ENCODE results near the gene CCSER1. TPM values are rescaled to one million over a fixed set of nuclear protein-coding genes. Genes with fewer than 3 reads are reported as not detected.
"Not testable (repeated sequence)": the region's sequence is repeated elsewhere in the genome, so short reads cannot be mapped to it uniquely, and the experiment has no call there.

CCSER1 gene
- total RNA-seq, 4 donors from 2014 or later = 3.6 to 7.0 (median 5.5) TPM

DNA sequence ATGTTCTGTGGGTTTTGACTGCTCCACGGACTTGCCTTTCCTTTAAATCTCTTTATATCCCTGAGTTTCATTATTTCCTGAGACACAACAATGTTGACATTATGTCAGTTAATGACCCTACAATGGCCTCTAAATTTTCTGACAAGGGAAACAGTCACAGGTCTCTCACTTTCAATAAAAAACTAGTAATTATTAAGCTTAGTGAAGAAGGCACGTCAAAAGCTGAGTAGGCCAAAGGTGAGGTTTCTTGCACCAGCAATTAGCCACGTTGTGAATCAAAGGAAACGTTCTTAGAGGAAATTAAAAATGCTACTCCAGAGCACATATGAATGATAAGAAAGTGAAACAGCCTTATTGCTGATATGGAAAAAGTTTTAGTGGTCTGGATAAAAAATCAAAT, 1246.4 kb downstream of the CCSER1 start:
- Histone ChIP-seq H3K27ac (replicated peaks in 1 of 4) (no peak overlapping the region), H3K36me3 (no peaks in the 10 kb centered on the region), H3K9me3 (peaks cover 0 to 3% (median 1%) of the 10 kb centered on the region in 4 donors), H3K27me3 (no peaks in the 10 kb centered on the region), H3K4me1 (no peaks in the 10 kb centered on the region), H3K4me3 (no peak overlapping the region)
- intact Hi-C loops (cut with DNase I) = no loop called here
- WGBS = 68% methylated on average over 4 of the region's 4 CpGs
- TF ChIP-seq CTCF (IDR thresholded peaks at IDR 0.05) (no peak), POLR2A (IDR thresholded peaks at IDR 0.05; ENCODE audit: low read depth) (no peak)
- no peak for DNase-seq (ENCODE audit: extremely low spot score)

GRCh38 chr4:91405431-91405830, 1278.2 kb downstream of the CCSER1 start:
- intact Hi-C loops (cut with DNase I); H3K36me3 ChIP-seq; H3K4me3 ChIP-seq; H3K27me3 ChIP-seq; H3K4me1 ChIP-seq; DNase-seq (ENCODE audit: extremely low spot score); H3K27ac ChIP-seq (replicated peaks in 1 of 4): not testable (repeated sequence)
- peaks cover 0 to 14% (median 2%) of the 10 kb centered on the region in 4 donors for H3K9me3 ChIP-seq
- 81% methylated on average over 5 of the region's 7 CpGs for WGBS

GRCh38 chr4:91422011-91422410, 1294.8 kb downstream of the CCSER1 start:
- no peak for TF ChIP-seq POLR2AphosphoS5 (IDR thresholded peaks at IDR 0.05)
- TF ChIP-seq POLR2A (IDR thresholded peaks at IDR 0.05; ENCODE audit: low read depth) = no peak
- no peak for TF ChIP-seq EP300 (IDR thresholded peaks at IDR 0.05)
- no peak for TF ChIP-seq CTCF (IDR thresholded peaks at IDR 0.05)
- intact Hi-C loops (cut with DNase I) = no loop called here
- H3K27me3 ChIP-seq = no peaks in the 10 kb centered on the region
- WGBS = 92% methylated on average over 1 of the region's 1 CpG
- H3K36me3 ChIP-seq = no peaks in the 10 kb centered on the region
- peaks cover 0 to 8% (median 3%) of the 10 kb centered on the region in 4 donors for H3K9me3 ChIP-seq
- H3K4me3 ChIP-seq = no peak overlapping the region
- H3K27ac ChIP-seq (replicated peaks in 1 of 4) = no peak overlapping the region
- DNase-seq (ENCODE audit: extremely low spot score) = no peak
- H3K4me1 ChIP-seq = no peaks in the 10 kb centered on the region

- no peak for TF ChIP-seq POLR2A (IDR thresholded peaks at IDR 0.05; ENCODE audit: low read depth)
- Histone ChIP-seq H3K9me3 (no peaks in the 10 kb centered on the region), H3K4me3 (no peak overlapping the region), H3K36me3 (no peaks in the 10 kb centered on the region), H3K27me3 (no peaks in the 10 kb centered on the region), H3K27ac (replicated peaks in 1 of 4) (no peak overlapping the region), H3K4me1 (no peaks in the 10 kb centered on the region)
- no peak for DNase-seq (ENCODE audit: extremely low spot score)
- intact Hi-C loops (cut with DNase I) = no loop called here
Measured at GRCh38 chr4:91426725-91427124, 1299.5 kb downstream of the CCSER1 start.

DNA sequence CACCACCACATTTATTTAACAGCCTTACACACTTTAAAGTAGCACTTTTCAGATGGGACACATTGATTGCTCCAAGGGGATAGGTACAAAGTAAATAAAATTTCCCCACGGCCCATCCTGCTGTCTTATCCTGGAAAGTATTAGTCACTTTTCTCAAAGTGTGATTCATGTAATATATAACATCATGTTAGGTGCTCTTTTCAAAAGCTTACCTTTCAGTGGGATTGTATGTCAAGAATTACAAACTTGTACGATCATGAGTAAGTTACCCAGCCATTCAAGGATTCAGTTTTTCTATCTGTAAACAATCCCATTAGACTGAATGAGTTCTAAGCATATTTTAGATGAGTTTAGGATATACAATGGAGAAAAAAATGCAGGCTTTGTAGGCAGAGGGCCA, 1300.0 kb downstream of the CCSER1 start:
- 48% methylated on average over 2 of the region's 2 CpGs for WGBS
- TF ChIP-seq EP300 (IDR thresholded peaks at IDR 0.05) (no peak), POLR2AphosphoS5 (IDR thresholded peaks at IDR 0.05) (no peak), CTCF (IDR thresholded peaks at IDR 0.05) (no peak), POLR2A (IDR thresholded peaks at IDR 0.05; ENCODE audit: low read depth) (no peak)
- Histone ChIP-seq H3K4me3 (no peak overlapping the region), H3K4me1 (no peaks in the 10 kb centered on the region), H3K9me3 (no peaks in the 10 kb centered on the region), H3K27ac (replicated peaks in 1 of 4) (no peak overlapping the region), H3K36me3 (no peaks in the 10 kb centered on the region), H3K27me3 (no peaks in the 10 kb centered on the region)
- no peak for DNase-seq (ENCODE audit: extremely low spot score)
- intact Hi-C loops (cut with DNase I) = no loop called here

GRCh38 chr4:91434631-91435030, 1307.4 kb downstream of the CCSER1 start:
- Histone ChIP-seq H3K36me3 (no peaks in the 10 kb centered on the region), H3K27ac (replicated peaks in 1 of 4) (no peak overlapping the region), H3K4me3 (no peak overlapping the region), H3K27me3 (no peaks in the 10 kb centered on the region), H3K4me1 (no peaks in the 10 kb centered on the region), H3K9me3 (no peaks in the 10 kb centered on the region)
- DNase-seq (ENCODE audit: extremely low spot score) = no peak
- intact Hi-C loops (cut with DNase I) = no loop called here
- WGBS = 74% methylated on average over 1 of the region's 1 CpG
- TF ChIP-seq EP300 (IDR thresholded peaks at IDR 0.05) = no peak
- TF ChIP-seq CTCF (IDR thresholded peaks at IDR 0.05) = no peak
- no peak for TF ChIP-seq POLR2AphosphoS5 (IDR thresholded peaks at IDR 0.05)
- TF ChIP-seq POLR2A (IDR thresholded peaks at IDR 0.05; ENCODE audit: low read depth) = no peak

Data from esophagus muscularis mucosa (tissue), 4 donors.